Measurements from ENCODE around the gene CELF5. TPM values are rescaled to one million over a fixed set of nuclear protein-coding genes. Genes with fewer than 3 reads are reported as not detected.
A peak's percentile ranks its signal among the peaks of the same experiment; 100 is the strongest.

The CELF5 gene
- total RNA-seq, 1 experiment from 2014 or later: 0.48 TPM

- H3K27me3 ChIP-seq (ENCODE audit: insufficient read depth, low read depth): no peaks in the 10 kb centered on the region
- BruUV-seq (replicated peaks): no TSS peak
- H3K79me2 ChIP-seq (ENCODE audit: low read depth): no peaks in the 10 kb centered on the region
- no peaks in the 10 kb centered on the region for H3K9me2 ChIP-seq (ENCODE audit: insufficient read depth)
- TF ChIP-seq EZH2 (IDR thresholded peaks at IDR 0.05; ENCODE audit: low read depth) (no peak), CTCF (conservative IDR thresholded peaks at IDR 0.05) (no peak)
- ChIA-PET POLR2A (ENCODE audit: unreplicated experiment) (no interaction called here), CTCF (no interaction called here)
- no peak overlapping the region for H3K4me3 ChIP-seq
- H4K20me1 ChIP-seq (ENCODE audit: insufficient read depth): no peaks in the 10 kb centered on the region
- peaks cover 10% of the 10 kb centered on the region; the same call in 1 of the 2 replicates for H3F3A ChIP-seq (ENCODE audit: insufficient read depth, low read depth)
- DNase-seq: no peak
- H3K36me3 ChIP-seq (ENCODE audit: low read depth): no peaks in the 10 kb centered on the region
- no peak overlapping the region for H3K4me2 ChIP-seq
- no peak overlapping the region for H3K27ac ChIP-seq
- intact Hi-C loops (cut with micrococcal nuclease; ENCODE audit: unreplicated experiment): loop anchor here (5.0 kb wide), 1 partner anchor 43 kb away; the partner anchor contains the start of gene GNA15
- H3K4me1 ChIP-seq (replicated peaks; ENCODE audit: insufficient read depth): peaks cover 21% of the 10 kb centered on the region
- H2AFZ ChIP-seq: no peak overlapping the region
- H3K9me3 ChIP-seq (ENCODE audit: insufficient read depth, low read depth): no peaks in the 10 kb centered on the region
Measured at GRCh38 chr19:3179739-3180293, 44.6 kb upstream of the CELF5 start.

GRCh38 chr19:3183721-3184641 is 40.5 kb upstream of the CELF5 start:
- no peaks in the 10 kb centered on the region for H3K36me3 ChIP-seq (ENCODE audit: low read depth)
- no peaks in the 10 kb centered on the region for H3K9me3 ChIP-seq (ENCODE audit: insufficient read depth, low read depth)
- no peaks in the 10 kb centered on the region for H3K27me3 ChIP-seq (ENCODE audit: insufficient read depth, low read depth)
- no peak overlapping the region for H3K4me3 ChIP-seq
- TF ChIP-seq EZH2 (IDR thresholded peaks at IDR 0.05; ENCODE audit: low read depth): no peak
- TF ChIP-seq CTCF (conservative IDR thresholded peaks at IDR 0.05): no peak
- 0 out of 2 replicates have a peak, but pooled peaks cover 8% of the 10 kb centered on the region for H3K4me1 ChIP-seq (replicated peaks; ENCODE audit: insufficient read depth)
- no peak for DNase-seq
- no TSS peak for BruUV-seq (replicated peaks)
- peaks cover 4% of the 10 kb centered on the region; the same call in 1 of the 2 replicates for H4K20me1 ChIP-seq (ENCODE audit: insufficient read depth)
- ChIA-PET CTCF (no interaction called here), POLR2A (ENCODE audit: unreplicated experiment) (no interaction called here)
- no peaks in the 10 kb centered on the region; the same call in 1 of the 2 replicates for H3F3A ChIP-seq (ENCODE audit: insufficient read depth, low read depth)
- no peak overlapping the region; the same call in 1 of the 2 replicates for H2AFZ ChIP-seq
- H3K9me2 ChIP-seq (ENCODE audit: insufficient read depth): no peaks in the 10 kb centered on the region
- intact Hi-C loops (cut with micrococcal nuclease; ENCODE audit: unreplicated experiment): no loop called here
- no peak overlapping the region for H3K27ac ChIP-seq
- H3K79me2 ChIP-seq (ENCODE audit: low read depth): peaks cover 31% of the 10 kb centered on the region
- no peak overlapping the region; the same call in 1 of the 2 replicates for H3K4me2 ChIP-seq

- peaks cover 35% of the 10 kb centered on the region for H3K79me2 ChIP-seq (ENCODE audit: low read depth)
- CTCF ChIA-PET: no interaction called here
- peaks cover 12% of the 10 kb centered on the region for H4K20me1 ChIP-seq (ENCODE audit: insufficient read depth)
- DNase-seq: peak in 1 of 2 experiments; percentile 36
- intact Hi-C loops (cut with micrococcal nuclease; ENCODE audit: unreplicated experiment): loop anchor here (1.0 kb wide), 1 partner anchor 235 kb away; no protein-coding TSS in a partner anchor
- H3K9me3 ChIP-seq (ENCODE audit: insufficient read depth, low read depth): no peaks in the 10 kb centered on the region
- peak overlapping the region; percentile 89 for H2AFZ ChIP-seq
- TF ChIP-seq CTCF (conservative IDR thresholded peaks at IDR 0.05): no peak
- TF ChIP-seq EZH2 (IDR thresholded peaks at IDR 0.05; ENCODE audit: low read depth): no peak
- BruUV-seq (replicated peaks): no TSS peak
- POLR2A ChIA-PET (ENCODE audit: unreplicated experiment): no interaction called here
- H3K4me1 ChIP-seq (replicated peaks; ENCODE audit: insufficient read depth): 0 out of 2 replicates have a peak, but pooled peaks cover 8% of the 10 kb centered on the region
- peak overlapping the region; percentile 73 for H3K4me3 ChIP-seq
- no peaks in the 10 kb centered on the region for H3K27me3 ChIP-seq (ENCODE audit: insufficient read depth, low read depth)
- H3K36me3 ChIP-seq (ENCODE audit: low read depth): no peaks in the 10 kb centered on the region
- H3F3A ChIP-seq (ENCODE audit: insufficient read depth, low read depth): no peaks in the 10 kb centered on the region; the same call in 1 of the 2 replicates
- H3K27ac ChIP-seq: no peak overlapping the region
- peak overlapping the region; percentile 94 for H3K4me2 ChIP-seq
- H3K9me2 ChIP-seq (ENCODE audit: insufficient read depth): no peaks in the 10 kb centered on the region
Measured at GRCh38 chr19:3184847-3185460, 39.5 kb upstream of the CELF5 start.

Data from PC-9 (cell line).